T-helper 17 cell (primary cell): ENCODE data around the gene MTMR6. TPM values are rescaled to one million over a fixed set of nuclear protein-coding genes. Genes with fewer than 3 reads are reported as not detected.

Experiments
- ATAC-seq: fragments of 150-1000 bp; cut with Tn5 transposase; 2 replicates; pipeline ENCODE4 v1.10.0; 2021; ENCODE audit warnings: mild to moderate bottlenecking, moderate library complexity
- DNase-seq, 3 donors: peaks; one replicate each; pipeline versions ENCODE4 v3.0.0 to v3.0.0-alpha.2; 2020 to 2021
- H3K9me3 ChIP-seq: one replicate; pipeline ENCODE4 v1.7.0; 2013; ENCODE audit warnings: low read length, mild to moderate bottlenecking; ENCODE audit not compliant: control insufficient read depth, poor library complexity, severe bottlenecking
- H3K27ac Mint-ChIP-seq: one replicate; pipeline ENCODE4 v1.8.0; 2022; ENCODE audit warnings: mild to moderate bottlenecking, moderate library complexity, mixed read lengths
- H3K27me3 Mint-ChIP-seq: one replicate; pipeline ENCODE4 v1.8.0; 2022; ENCODE audit warnings: mixed read lengths
- H3K36me3 Mint-ChIP-seq: one replicate; pipeline ENCODE4 v1.8.0; 2022; ENCODE audit warnings: low read depth, mixed read lengths
- H3K4me1 Mint-ChIP-seq: one replicate; pipeline ENCODE4 v1.8.0; 2022; ENCODE audit warnings: mild to moderate bottlenecking, mixed read lengths
- H3K4me3 Mint-ChIP-seq: one replicate; pipeline ENCODE4 v1.8.0; 2022; ENCODE audit warnings: mild to moderate bottlenecking, moderate library complexity, mixed read lengths
- total RNA-seq, 4 donors: library from RNA in 2 of 4; stranded (reverse) in 2 of 4; gene quantifications; one replicate each; pipeline ENCODE4 v1.2.3 and lab custom pipeline; 2022 to 2026

The MTMR6 gene
- total RNA-seq, 2 donors from 2014 or later, result 27.2 to 38.6 TPM

DNA sequence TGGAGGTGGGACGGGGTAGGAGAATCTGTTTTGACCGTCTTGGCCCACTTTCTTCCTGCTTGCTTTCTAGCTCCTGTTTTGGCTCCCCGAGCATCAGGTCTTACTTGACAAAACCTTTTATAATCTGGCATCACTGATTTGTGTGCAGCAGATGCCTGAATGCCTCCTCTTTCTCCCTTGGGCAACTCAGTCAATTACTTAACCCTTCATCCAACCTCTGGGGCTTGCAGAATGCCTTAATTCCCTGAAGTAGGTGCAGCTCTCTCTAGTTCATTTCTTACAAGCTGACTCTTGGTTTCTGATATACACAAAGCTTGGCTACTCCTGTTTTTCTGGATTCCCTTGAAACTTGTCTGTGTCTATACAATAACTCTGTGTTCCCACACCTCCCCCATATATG, 8.4 kb upstream of the MTMR6 start:
- H3K9me3 ChIP-seq, result no peaks in the 10 kb centered on the region
- Mint-ChIP-seq H3K27me3 (no peaks in the 10 kb centered on the region), H3K4me1 (peaks cover 5% of the 10 kb centered on the region), H3K4me3 (no peak overlapping the region), H3K36me3 (no peaks in the 10 kb centered on the region), H3K27ac (peak overlapping the region; percentile 74)
- ATAC-seq, result no peak
- no peak for DNase-seq

DNA sequence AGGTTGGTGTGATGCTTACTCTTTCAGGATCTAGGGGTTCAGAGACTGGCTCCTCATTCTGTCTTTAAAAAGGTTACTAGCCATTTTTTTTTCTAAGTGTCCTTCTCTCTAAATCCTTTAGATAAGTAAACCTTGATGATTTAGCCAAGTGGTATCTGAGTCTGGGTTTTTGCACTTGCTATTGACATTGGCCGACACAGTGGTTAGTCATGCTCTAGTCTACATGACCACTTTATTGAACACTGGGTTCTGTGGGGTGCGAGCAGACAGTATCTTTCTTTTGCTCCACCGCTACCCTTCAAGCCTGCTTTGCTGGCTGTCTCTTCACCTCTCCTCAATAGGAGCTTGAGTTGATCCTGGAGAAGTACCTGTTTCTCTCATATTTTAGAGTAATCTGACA, 7.9 kb upstream of the MTMR6 start:
- Mint-ChIP-seq H3K4me1 (peaks cover 5% of the 10 kb centered on the region), H3K27me3 (no peaks in the 10 kb centered on the region), H3K36me3 (no peaks in the 10 kb centered on the region), H3K27ac (peak overlapping the region; percentile 74), H3K4me3 (no peak overlapping the region)
- ATAC-seq (no peak), DNase-seq (no peak)
- no peaks in the 10 kb centered on the region for H3K9me3 ChIP-seq

DNA sequence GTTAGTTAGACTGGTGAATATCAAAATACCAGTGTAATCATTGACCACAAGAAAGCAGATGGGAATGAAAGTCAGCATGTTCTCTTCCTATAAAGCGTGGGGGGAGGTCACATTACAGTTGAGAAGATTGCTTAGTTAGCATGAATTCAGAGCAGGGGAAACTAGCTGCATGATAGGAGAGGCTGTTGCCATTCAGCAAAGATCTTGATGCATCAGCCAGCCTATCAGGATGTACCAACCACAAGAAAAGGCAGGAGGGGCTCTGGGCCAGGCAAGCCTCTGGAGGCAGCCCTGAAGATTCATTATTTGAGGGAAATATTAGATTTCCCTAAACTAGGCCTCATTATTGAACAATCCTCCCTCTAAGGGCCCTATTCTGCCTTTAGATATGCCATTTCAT, 5.0 kb upstream of the MTMR6 start:
- H3K27ac Mint-ChIP-seq, result peak overlapping the region; percentile 77
- H3K4me3 Mint-ChIP-seq, result peak overlapping the region; percentile 21
- H3K27me3 Mint-ChIP-seq, result no peaks in the 10 kb centered on the region
- H3K9me3 ChIP-seq, result no peaks in the 10 kb centered on the region
- ATAC-seq (peak; percentile 67), DNase-seq (no peak)
- peaks cover 8% of the 10 kb centered on the region for H3K4me1 Mint-ChIP-seq
- no peaks in the 10 kb centered on the region for H3K36me3 Mint-ChIP-seq

DNA sequence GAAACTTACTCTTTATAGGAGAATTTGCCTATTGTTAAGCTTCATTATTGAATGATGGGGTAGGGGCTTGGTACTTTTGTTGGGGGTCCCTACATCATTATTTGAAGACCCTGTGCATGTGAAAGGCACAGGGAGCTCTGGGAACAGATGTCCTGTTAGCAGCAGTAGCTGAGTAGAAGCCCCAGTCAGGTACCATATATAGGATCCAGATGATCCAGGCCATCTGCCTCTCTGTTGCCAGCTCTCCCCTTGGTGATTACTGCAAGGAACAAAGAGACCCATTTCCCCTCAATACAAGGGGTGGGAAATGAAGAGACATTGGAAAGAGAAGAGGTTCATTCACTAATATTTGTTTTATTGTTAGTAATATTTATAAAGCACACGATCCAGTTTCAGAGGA, 4.4 kb upstream of the MTMR6 start:
- peak overlapping the region; percentile 21 for H3K4me3 Mint-ChIP-seq
- ATAC-seq, result no peak
- peak overlapping the region; percentile 77 for H3K27ac Mint-ChIP-seq
- no peaks in the 10 kb centered on the region for H3K9me3 ChIP-seq
- peaks cover 11% of the 10 kb centered on the region for H3K4me1 Mint-ChIP-seq
- DNase-seq, result no peak
- no peaks in the 10 kb centered on the region for H3K36me3 Mint-ChIP-seq
- no peaks in the 10 kb centered on the region for H3K27me3 Mint-ChIP-seq

DNA sequence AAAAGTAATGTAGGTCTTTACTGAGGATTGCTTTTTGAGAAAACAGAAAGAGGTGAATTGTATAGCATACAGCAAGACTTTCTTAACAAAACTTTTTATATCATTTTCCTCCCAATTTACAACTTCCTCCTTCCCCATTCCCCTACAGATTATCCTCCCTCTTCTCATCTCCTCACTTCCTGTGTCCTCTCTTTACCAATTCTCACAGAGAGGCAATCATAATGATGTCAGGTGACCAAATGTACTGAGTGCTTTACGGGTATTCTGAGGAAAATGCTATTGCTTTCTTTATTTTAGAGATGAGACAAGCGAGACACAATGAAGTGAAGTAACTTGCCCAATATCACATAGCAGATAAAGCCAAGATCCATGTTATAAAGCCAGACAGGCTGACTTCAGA, 1.7 kb upstream of the MTMR6 start:
- DNase-seq (no peak), ATAC-seq (no peak)
- H3K27me3 Mint-ChIP-seq, result no peaks in the 10 kb centered on the region
- peak overlapping the region; percentile 58 for H3K4me3 Mint-ChIP-seq
- no peak overlapping the region for H3K27ac Mint-ChIP-seq
- peaks cover 23% of the 10 kb centered on the region for H3K4me1 Mint-ChIP-seq
- H3K9me3 ChIP-seq, result no peaks in the 10 kb centered on the region
- peaks cover 5% of the 10 kb centered on the region for H3K36me3 Mint-ChIP-seq

DNA sequence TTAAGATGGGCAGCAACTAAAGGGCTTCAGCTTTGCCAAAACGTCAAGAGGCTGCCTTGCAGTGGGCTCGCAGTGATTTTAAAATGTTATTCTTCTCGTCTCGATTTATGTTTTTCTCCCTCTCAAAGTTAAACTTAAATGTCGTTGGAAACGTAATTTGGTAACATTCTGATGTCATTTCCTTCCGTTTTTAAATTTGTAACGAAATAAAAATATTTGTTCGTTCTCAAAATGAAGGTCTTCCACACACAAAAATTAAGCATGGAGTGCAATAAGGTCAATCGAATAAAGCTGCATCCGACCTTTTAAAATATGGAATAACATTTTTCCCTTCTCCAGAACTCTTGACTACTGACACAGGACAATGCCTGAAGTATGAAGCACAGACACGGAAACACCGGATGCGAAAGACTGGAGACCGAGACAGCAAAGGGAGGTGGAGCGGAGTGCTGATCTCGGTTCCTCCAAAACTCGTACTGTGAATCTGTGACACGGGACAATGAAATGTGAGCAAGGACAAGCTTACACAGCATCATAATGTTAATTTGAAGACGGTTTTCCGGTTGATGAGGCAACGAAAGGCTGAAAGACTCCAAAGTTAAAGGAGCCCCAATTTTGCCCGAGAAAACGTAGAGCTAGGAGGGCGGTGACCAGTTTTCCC, 850 bp downstream of the MTMR6 start:
- Mint-ChIP-seq H3K4me1 (peaks cover 36% of the 10 kb centered on the region), H3K36me3 (peaks cover 5% of the 10 kb centered on the region), H3K4me3 (peak overlapping the region; percentile 99), H3K27me3 (no peaks in the 10 kb centered on the region), H3K27ac (peak overlapping the region; percentile 99)
- DNase-seq, result peak in 2 of 3 donors; percentile 21 to 32
- no peaks in the 10 kb centered on the region for H3K9me3 ChIP-seq
- peak; percentile 34 for ATAC-seq

DNA sequence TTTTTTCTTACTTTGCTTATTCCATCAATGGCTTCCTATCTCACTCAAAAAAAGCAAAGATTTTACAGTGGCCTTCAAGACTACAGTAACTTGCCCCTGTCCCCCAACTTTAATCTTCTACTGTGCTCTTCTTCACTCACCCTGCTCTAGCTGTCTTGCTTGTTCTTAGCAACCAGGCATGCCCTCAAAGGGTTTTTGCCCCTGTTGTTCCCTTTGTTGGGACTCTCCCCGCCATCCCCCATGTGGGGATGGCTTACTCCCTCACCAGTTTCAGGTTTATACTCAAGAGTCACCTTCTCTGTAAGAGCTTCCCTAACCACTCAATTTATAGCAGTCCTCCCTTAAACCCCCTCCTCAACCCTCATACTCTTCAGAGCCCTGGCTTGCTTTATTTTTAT, 5.4 kb downstream of the MTMR6 start:
- Mint-ChIP-seq H3K27ac (peak overlapping the region; percentile 94), H3K27me3 (no peaks in the 10 kb centered on the region), H3K4me3 (peak overlapping the region; percentile 70), H3K36me3 (peaks cover 12% of the 10 kb centered on the region), H3K4me1 (peaks cover 58% of the 10 kb centered on the region)
- no peaks in the 10 kb centered on the region for H3K9me3 ChIP-seq
- DNase-seq (no peak), ATAC-seq (peak; percentile 3)

DNA sequence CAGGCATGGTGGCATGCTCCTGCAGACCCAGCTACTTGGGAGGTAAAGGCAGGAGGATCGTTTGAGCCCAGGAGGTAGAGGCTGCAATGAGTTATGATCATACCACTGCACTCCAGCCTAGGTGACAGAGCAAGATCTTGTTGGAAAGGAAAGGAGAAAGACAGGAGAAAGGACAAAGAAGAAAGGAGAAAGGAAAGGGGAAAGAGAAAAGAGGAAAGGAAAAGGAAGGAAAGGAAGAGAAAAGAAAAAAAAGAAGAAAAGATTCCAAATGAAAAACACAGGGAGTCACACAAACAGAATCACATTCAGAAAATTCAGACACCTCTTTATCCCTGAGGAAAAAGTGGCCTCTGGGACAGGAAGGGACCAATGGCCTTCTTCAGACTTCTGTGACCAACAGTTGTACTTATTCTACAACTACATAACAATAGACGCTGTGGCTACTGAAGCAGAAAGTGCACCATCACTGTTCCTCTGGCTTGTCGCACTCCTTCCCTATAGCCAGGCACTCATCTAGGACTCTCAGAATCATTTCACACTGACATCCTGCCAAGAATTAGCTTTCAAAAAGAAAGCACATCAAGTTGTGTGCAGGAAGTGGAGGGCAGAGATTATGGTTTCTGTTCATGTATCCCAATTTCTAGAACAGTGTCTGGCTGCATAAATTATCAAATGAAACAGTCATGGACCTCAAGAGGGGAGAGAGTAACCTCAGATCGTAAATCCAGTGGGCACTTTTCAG, 5.9 kb downstream of the MTMR6 start:
- H3K9me3 ChIP-seq, result no peaks in the 10 kb centered on the region
- Mint-ChIP-seq H3K4me1 (peaks cover 61% of the 10 kb centered on the region), H3K27me3 (no peaks in the 10 kb centered on the region), H3K36me3 (peaks cover 9% of the 10 kb centered on the region), H3K4me3 (peak overlapping the region; percentile 75), H3K27ac (peak overlapping the region; percentile 94)
- DNase-seq (no peak), ATAC-seq (peak; percentile 31)

DNA sequence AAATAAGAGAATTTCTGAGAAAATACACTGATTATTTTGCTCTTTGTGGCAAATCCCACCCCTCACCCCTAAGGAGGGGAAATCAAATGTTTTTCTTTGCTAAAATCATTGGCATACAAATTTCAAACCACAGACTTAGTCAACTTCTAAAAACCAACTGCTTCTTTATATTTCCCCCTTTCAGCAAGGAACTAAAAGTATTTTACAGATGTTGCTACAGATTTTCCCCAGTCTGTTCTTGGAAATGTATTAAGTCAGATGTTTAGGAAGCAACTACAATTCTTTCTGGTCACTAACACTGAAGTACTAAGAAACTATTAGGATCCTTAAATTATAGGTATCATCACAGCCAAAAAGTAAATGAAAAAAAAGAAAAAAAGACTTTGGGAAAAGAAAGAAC, 6.9 kb downstream of the MTMR6 start:
- H3K4me3 Mint-ChIP-seq, result peak overlapping the region; percentile 75
- peak overlapping the region; percentile 94 for H3K27ac Mint-ChIP-seq
- peaks cover 57% of the 10 kb centered on the region for H3K4me1 Mint-ChIP-seq
- H3K27me3 Mint-ChIP-seq, result no peaks in the 10 kb centered on the region
- ATAC-seq (no peak), DNase-seq (no peak)
- H3K9me3 ChIP-seq, result no peaks in the 10 kb centered on the region
- H3K36me3 Mint-ChIP-seq, result peaks cover 9% of the 10 kb centered on the region

DNA sequence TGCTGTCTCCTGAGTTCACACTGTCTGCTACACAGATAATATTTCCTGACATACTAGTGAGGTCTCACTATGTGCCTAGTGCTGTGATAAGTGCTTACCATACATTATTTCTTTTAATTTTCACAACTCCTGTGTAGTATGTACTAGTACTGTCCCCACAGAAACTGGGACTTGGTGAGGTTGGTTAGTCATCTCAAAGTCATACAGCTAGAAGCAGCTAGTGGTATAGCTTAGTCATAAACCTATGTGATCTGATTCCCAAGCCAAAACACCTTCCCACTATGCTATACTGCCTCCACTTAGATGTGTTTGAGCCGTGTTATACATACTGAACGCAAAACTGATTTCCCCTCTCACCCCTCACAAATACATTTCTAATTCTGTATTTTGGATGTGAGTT, 10.5 kb downstream of the MTMR6 start:
- DNase-seq (no peak), ATAC-seq (peak; percentile 32)
- peak overlapping the region; percentile 75 for H3K27ac Mint-ChIP-seq
- H3K4me3 Mint-ChIP-seq, result no peak overlapping the region
- peaks cover 41% of the 10 kb centered on the region for H3K4me1 Mint-ChIP-seq
- peaks cover 7% of the 10 kb centered on the region for H3K36me3 Mint-ChIP-seq
- H3K27me3 Mint-ChIP-seq, result no peaks in the 10 kb centered on the region
- no peaks in the 10 kb centered on the region for H3K9me3 ChIP-seq

DNA sequence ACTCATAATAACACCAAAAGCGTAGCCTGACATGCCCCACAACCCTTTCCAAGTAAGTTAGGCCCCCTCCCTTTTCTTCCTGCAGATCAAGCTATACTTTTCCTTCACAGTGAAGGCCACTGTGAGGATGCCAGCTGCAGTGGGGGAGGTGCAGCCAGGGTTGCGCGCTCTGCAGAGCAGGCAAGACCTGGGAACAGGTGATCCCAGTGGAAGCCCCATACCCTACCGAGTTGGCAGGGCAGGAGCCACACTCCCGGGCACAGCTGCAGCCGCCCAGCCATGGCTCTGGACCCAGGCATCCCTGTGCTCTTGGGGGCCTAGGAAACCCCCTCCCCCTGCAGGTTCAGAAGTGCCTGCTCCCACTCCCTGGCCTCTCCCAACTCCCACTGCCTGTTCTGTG, 18.7 kb downstream of the MTMR6 start:
- H3K4me1 Mint-ChIP-seq, result peaks cover 14% of the 10 kb centered on the region
- DNase-seq (no peak), ATAC-seq (no peak)
- no peaks in the 10 kb centered on the region for H3K27me3 Mint-ChIP-seq
- no peak overlapping the region for H3K4me3 Mint-ChIP-seq
- H3K27ac Mint-ChIP-seq, result peak overlapping the region; percentile 29
- H3K36me3 Mint-ChIP-seq, result peaks cover 6% of the 10 kb centered on the region
- H3K9me3 ChIP-seq, result no peaks in the 10 kb centered on the region

DNA sequence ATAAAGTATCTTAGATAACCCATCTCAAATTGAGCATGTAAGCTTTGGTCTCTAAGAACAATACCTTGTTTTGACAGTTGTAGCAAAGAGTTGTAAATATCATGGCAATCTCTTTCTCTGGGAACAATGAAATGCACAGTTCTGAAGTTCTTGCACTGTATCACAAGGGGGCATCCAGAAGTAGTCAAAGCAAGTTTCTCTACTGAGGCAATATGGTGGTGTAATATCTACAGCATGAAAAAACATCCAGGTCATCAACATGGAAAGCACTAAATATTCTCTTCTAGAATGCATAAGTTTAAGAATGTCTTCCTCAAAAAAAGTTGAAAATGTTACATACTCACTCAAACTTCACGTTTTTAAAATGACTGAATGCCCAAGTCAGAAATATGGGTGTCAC, 19.6 kb downstream of the MTMR6 start:
- DNase-seq, result no peak
- peak; percentile 75 for ATAC-seq
- no peaks in the 10 kb centered on the region for H3K9me3 ChIP-seq
- no peaks in the 10 kb centered on the region for H3K27me3 Mint-ChIP-seq
- H3K36me3 Mint-ChIP-seq, result peaks cover 6% of the 10 kb centered on the region
- peak overlapping the region; percentile 9 for H3K27ac Mint-ChIP-seq
- peaks cover 14% of the 10 kb centered on the region for H3K4me1 Mint-ChIP-seq
- no peak overlapping the region for H3K4me3 Mint-ChIP-seq

DNA sequence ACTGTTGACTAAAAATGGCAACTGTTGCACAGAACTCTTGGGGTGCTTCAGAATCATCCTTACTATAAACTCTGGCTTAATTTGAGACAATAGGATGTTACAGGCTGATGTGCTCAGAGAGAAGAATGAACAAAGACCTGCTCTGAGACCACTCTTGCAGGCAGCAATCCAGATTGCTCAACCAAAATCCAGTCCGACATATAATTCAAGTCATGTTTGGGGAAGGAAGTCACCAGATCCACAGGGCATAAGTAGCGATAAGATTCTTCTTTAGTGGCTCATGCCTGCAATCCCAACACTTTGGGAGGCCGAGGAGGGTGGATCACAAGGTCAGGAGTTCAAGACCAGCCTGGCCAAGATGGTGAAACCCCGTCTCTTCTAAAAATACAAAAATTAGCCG, 20.6 kb downstream of the MTMR6 start:
- Mint-ChIP-seq H3K4me3 (no peak overlapping the region), H3K36me3 (peaks cover 6% of the 10 kb centered on the region), H3K27me3 (no peaks in the 10 kb centered on the region), H3K4me1 (peaks cover 12% of the 10 kb centered on the region), H3K27ac (no peak overlapping the region)
- no peaks in the 10 kb centered on the region for H3K9me3 ChIP-seq
- DNase-seq (no peak), ATAC-seq (no peak)

DNA sequence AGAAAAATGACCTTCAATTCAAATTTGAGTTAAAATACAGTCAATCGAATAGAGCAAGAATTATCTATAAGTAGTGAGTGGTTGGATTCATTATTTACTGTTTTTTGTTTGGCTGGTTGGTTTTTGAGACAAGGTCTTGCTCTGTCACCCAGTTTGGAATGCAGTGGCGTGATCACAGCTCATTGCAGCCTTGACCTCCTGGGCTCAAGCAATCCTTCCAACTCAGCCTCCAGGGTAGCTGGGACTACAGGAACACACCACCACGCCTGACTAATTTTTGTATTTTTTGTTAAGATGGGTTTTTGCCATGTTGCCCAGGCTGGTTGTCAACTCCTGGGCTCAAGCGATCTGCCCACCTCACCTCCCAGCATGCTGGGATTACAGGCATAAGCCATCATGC, 25.0 kb downstream of the MTMR6 start:
- no peak overlapping the region for H3K27ac Mint-ChIP-seq
- peaks cover 1% of the 10 kb centered on the region for H3K4me1 Mint-ChIP-seq
- H3K9me3 ChIP-seq, result no peaks in the 10 kb centered on the region
- ATAC-seq, result no peak
- DNase-seq, result no peak
- H3K27me3 Mint-ChIP-seq, result no peaks in the 10 kb centered on the region
- H3K36me3 Mint-ChIP-seq, result peaks cover 5% of the 10 kb centered on the region
- no peak overlapping the region for H3K4me3 Mint-ChIP-seq
